Measurements from ENCODE around the gene MRPS18B. TPM values are rescaled to one million over a fixed set of nuclear protein-coding genes. Genes with fewer than 3 reads are reported as not detected.

Gene MRPS18B
- total and polyA plus RNA-seq, 2 of the 13 experiments (the other 11 are each of a cell fraction or from before 2014, with no cell fraction given) = 125 to 131 TPM

DNA sequence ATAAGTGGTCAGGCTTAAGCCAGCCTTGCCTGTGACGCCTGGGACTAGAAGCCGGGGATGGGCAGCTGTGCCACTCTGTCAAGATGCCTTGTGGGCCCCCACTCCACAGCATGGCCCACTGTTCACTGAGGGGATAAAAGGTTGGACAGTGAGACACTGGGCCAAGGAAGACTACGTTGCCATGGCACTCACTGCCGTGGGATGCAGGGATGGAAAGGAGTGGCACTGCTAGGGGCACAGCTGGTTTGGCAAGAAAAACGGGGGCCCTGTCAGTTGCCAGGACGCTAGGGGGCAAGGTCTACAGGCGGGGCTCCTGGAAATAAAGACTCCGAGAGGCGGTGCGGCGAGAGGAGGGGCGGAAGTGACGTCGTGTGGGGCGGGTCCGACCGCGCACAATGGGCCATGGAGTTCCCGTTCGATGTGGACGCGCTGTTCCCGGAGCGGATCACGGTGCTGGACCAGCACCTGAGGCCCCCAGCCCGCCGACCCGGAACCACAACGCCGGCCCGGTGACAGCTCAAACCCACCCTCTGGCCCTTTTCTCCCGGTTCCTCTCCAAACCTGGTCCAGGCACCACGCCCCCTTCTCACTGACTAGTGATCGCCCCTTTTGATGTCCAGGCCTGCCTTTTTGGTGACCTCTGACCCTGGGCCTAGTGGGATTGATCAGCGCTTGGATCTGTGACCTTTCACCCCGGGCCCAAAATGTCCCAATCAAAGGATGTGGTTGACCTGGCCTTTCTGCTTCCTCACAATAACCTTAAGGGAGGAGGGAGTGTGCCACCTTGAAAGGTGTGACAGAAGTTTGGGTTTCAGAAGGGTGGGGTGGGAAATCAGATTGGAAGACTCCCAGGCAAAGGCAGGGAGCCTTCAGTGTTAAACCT, 9.1 kb downstream of the MRPS18B start, which contains the start of gene ATAT1 (continued):
- TF ChIP-seq, protein P1, sequence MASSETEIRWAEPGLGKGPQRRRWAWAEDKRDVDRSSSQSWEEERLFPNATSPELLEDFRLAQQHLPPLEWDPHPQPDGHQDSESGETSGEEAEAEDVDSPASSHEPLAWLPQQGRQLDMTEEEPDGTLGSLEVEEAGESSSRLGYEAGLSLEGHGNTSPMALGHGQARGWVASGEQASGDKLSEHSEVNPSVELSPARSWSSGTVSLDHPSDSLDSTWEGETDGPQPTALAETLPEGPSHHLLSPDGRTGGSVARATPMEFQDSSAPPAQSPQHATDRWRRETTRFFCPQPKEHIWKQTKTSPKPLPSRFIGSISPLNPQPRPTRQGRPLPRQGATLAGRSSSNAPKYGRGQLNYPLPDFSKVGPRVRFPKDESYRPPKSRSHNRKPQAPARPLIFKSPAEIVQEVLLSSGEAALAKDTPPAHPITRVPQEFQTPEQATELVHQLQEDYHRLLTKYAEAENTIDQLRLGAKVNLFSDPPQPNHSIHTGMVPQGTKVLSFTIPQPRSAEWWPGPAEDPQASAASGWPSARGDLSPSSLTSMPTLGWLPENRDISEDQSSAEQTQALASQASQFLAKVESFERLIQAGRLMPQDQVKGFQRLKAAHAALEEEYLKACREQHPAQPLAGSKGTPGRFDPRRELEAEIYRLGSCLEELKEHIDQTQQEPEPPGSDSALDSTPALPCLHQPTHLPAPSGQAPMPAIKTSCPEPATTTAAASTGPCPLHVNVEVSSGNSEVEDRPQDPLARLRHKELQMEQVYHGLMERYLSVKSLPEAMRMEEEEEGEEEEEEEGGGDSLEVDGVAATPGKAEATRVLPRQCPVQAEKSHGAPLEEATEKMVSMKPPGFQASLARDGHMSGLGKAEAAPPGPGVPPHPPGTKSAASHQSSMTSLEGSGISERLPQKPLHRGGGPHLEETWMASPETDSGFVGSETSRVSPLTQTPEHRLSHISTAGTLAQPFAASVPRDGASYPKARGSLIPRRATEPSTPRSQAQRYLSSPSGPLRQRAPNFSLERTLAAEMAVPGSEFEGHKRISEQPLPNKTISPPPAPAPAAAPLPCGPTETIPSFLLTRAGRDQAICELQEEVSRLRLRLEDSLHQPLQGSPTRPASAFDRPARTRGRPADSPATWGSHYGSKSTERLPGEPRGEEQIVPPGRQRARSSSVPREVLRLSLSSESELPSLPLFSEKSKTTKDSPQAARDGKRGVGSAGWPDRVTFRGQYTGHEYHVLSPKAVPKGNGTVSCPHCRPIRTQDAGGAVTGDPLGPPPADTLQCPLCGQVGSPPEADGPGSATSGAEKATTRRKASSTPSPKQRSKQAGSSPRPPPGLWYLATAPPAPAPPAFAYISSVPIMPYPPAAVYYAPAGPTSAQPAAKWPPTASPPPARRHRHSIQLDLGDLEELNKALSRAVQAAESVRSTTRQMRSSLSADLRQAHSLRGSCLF (CRISPR knock-in tag; IDR thresholded peaks at IDR 0.05; ENCODE audit: borderline replicate concordance) = no peak; the same call in 1 of the 2 replicates
- peak; percentile 93 for TF ChIP-seq MAF1 (CRISPR knock-in tag; IDR thresholded peaks at IDR 0.05; ENCODE audit: borderline replicate concordance)
- no peak for TF ChIP-seq SYNCRIP (IDR thresholded peaks at IDR 0.05; ENCODE audit: insufficient read depth, low read depth, low read length)
- TF ChIP-seq ZBTB7B (CRISPR knock-in tag; IDR thresholded peaks at IDR 0.05) = peak; percentile 83
- TF ChIP-seq, protein P2, sequence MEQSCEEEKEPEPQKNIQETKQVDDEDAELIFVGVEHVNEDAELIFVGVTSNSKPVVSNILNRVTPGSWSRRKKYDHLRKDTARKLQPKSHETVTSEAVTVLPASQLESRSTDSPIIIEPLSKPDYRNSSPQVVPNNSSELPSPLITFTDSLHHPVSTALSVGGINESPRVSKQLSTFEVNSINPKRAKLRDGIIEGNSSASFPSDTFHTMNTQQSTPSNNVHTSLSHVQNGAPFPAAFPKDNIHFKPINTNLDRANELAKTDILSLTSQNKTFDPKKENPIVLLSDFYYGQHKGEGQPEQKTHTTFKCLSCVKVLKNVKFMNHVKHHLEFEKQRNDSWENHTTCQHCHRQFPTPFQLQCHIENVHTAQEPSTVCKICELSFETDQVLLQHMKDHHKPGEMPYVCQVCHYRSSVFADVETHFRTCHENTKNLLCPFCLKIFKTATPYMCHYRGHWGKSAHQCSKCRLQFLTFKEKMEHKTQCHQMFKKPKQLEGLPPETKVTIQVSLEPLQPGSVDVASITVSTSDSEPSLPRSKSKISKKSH (CRISPR knock-in tag; IDR thresholded peaks at IDR 0.05; ENCODE audit: borderline replicate concordance) = peak; percentile 72
- TF ChIP-seq ZNF607 (CRISPR knock-in tag; IDR thresholded peaks at IDR 0.05; ENCODE audit: borderline replicate concordance) = peak; percentile 79; the same call in 1 of the 2 replicates
- TF ChIP-seq HNRNPL (IDR thresholded peaks at IDR 0.05; ENCODE audit: low read depth, low read length) = peak; percentile 98
- TF ChIP-seq ZMYM2 (CRISPR knock-in tag; IDR thresholded peaks at IDR 0.05) = peak; percentile 24; the same call in 1 of the 2 replicates
- TF ChIP-seq, protein P3, sequence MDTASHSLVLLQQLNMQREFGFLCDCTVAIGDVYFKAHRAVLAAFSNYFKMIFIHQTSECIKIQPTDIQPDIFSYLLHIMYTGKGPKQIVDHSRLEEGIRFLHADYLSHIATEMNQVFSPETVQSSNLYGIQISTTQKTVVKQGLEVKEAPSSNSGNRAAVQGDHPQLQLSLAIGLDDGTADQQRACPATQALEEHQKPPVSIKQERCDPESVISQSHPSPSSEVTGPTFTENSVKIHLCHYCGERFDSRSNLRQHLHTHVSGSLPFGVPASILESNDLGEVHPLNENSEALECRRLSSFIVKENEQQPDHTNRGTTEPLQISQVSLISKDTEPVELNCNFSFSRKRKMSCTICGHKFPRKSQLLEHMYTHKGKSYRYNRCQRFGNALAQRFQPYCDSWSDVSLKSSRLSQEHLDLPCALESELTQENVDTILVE (CRISPR knock-in tag; IDR thresholded peaks at IDR 0.05) = peak; percentile 50; the same call in 1 of the 2 replicates
- peak; percentile 81; the same call in 1 of the 2 replicates for TF ChIP-seq ZNF816 (CRISPR knock-in tag; IDR thresholded peaks at IDR 0.05; ENCODE audit: borderline replicate concordance)
- no peak for TF ChIP-seq ZNF564 (CRISPR knock-in tag; IDR thresholded peaks at IDR 0.05)
- TF ChIP-seq, protein P4, sequence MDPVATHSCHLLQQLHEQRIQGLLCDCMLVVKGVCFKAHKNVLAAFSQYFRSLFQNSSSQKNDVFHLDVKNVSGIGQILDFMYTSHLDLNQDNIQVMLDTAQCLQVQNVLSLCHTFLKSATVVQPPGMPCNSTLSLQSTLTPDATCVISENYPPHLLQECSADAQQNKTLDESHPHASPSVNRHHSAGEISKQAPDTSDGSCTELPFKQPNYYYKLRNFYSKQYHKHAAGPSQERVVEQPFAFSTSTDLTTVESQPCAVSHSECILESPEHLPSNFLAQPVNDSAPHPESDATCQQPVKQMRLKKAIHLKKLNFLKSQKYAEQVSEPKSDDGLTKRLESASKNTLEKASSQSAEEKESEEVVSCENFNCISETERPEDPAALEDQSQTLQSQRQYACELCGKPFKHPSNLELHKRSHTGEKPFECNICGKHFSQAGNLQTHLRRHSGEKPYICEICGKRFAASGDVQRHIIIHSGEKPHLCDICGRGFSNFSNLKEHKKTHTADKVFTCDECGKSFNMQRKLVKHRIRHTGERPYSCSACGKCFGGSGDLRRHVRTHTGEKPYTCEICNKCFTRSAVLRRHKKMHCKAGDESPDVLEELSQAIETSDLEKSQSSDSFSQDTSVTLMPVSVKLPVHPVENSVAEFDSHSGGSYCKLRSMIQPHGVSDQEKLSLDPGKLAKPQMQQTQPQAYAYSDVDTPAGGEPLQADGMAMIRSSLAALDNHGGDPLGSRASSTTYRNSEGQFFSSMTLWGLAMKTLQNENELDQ (CRISPR knock-in tag; IDR thresholded peaks at IDR 0.05; ENCODE audit: borderline replicate concordance) = 0 out of 2 replicates have a peak, but pooled peaks have one; percentile 20
- TF ChIP-seq MEIS2 (CRISPR knock-in tag; IDR thresholded peaks at IDR 0.05) = no peak; the same call in 1 of the 2 replicates
- TF ChIP-seq, protein P5, sequence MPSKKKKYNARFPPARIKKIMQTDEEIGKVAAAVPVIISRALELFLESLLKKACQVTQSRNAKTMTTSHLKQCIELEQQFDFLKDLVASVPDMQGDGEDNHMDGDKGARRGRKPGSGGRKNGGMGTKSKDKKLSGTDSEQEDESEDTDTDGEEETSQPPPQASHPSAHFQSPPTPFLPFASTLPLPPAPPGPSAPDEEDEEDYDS (CRISPR knock-in tag; IDR thresholded peaks at IDR 0.05) = peak; percentile 68
- TF ChIP-seq ZNF672 (CRISPR knock-in tag; IDR thresholded peaks at IDR 0.05) = no peak
- TF ChIP-seq ASH2L (IDR thresholded peaks at IDR 0.05; ENCODE audit: insufficient read length, low read depth, low read length) = peak; percentile 76
- TF ChIP-seq POLR2A (IDR thresholded peaks at IDR 0.05; ENCODE audit: insufficient read depth in 1 of 2, low read depth in 2 of 2, low read length in 2 of 2) = peak; percentile 88 to 97

Data from HepG2 (cell line).